NT2/D1 (cell line): Measurements from ENCODE around the gene CLEC2L.

Source experiments
- SUZ12 ChIP-seq: IDR thresholded peaks from 2 replicates; pipeline ENCODE4 v1.6.1; 2011; ENCODE audit not compliant: insufficient read length, insufficient read depth; ENCODE audit errors: extremely low read depth
- YY1 ChIP-seq: IDR thresholded peaks from 2 replicates; pipeline ENCODE4 v1.6.1; 2011; ENCODE audit not compliant: insufficient read length, insufficient read depth
- ZNF274 ChIP-seq: IDR thresholded peaks from 2 replicates; pipeline ENCODE4 v1.6.1; 2011; ENCODE audit warnings: mild to moderate bottlenecking, low read depth, low read length

DNA sequence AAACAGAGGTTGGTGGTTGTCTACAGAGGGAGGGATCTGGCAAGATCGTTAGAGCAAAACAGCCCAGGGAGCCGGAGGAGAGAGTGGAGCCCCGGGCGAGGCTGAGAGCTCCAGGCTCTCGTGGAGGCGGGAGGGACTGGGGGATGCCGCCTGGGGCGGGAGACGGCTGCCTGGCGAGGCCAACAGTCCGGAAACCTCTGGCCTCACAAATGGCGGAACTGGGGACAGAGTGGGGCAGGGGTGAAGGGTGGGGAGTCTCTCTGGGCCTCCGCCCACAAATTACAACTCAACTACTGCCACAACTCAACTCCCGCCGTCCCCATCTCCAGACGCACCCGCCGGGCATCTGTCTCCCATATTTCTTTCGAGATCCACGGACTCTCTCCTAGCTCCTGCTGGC lies 47.7 kb downstream of the CLEC2L start:
- TF ChIP-seq SUZ12 (no peak), ZNF274 (no peak), YY1 (no peak)
